Peyer's patch (tissue), 4 donors: ENCODE measurements around the gene OR10A5.

ENCODE experiments used
- POLR2A ChIP-seq, 2 donors: fragments of 450-650 bp; IDR thresholded peaks; one replicate each; pipeline ENCODE4 v1.5.1; 2017; ENCODE audit warnings: antibody characterized with exemption in 2 of 2, mild to moderate bottlenecking in 2 of 2, moderate library complexity in 2 of 2
- TF ChIP-seq, protein P1 (sequence below), 6 experiments: fragments of 450-650 bp in 4 of 6; fragments of 200-600 bp in 2 of 6; sonication (generic) in 1 of 6; IDR thresholded peaks; one replicate each; pipeline ENCODE4 v1.5.1; 2017 to 2019; ENCODE audit warnings: antibody characterized with exemption in 6 of 6, mild to moderate bottlenecking in 3 of 6, moderate library complexity in 1 of 6

GRCh38 chr11:6834021-6834420 is 11.5 kb upstream of the OR10A5 start:
- TF ChIP-seq, protein P1, sequence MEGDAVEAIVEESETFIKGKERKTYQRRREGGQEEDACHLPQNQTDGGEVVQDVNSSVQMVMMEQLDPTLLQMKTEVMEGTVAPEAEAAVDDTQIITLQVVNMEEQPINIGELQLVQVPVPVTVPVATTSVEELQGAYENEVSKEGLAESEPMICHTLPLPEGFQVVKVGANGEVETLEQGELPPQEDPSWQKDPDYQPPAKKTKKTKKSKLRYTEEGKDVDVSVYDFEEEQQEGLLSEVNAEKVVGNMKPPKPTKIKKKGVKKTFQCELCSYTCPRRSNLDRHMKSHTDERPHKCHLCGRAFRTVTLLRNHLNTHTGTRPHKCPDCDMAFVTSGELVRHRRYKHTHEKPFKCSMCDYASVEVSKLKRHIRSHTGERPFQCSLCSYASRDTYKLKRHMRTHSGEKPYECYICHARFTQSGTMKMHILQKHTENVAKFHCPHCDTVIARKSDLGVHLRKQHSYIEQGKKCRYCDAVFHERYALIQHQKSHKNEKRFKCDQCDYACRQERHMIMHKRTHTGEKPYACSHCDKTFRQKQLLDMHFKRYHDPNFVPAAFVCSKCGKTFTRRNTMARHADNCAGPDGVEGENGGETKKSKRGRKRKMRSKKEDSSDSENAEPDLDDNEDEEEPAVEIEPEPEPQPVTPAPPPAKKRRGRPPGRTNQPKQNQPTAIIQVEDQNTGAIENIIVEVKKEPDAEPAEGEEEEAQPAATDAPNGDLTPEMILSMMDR (IDR thresholded peaks at IDR 0.05) = no peak
- TF ChIP-seq POLR2A (IDR thresholded peaks at IDR 0.05) = no peak
